DND-41 (cell line): ENCODE results near the gene MGST2.

ENCODE experiments used
- ATAC-seq: fragments of 200-7000 bp; cut with Tn5 transposase; 3 replicates; pipeline ENCODE4 v1.9.1; 2021; ENCODE audit warnings: low read depth; ENCODE audit not compliant: insufficient read depth
- DNase-seq: peaks from one replicate; pipeline ENCODE4 v3.0.0-alpha.2; 2020
- H2AFZ ChIP-seq: 2 replicates; pipeline ENCODE4 v1.6.0; 2012; ENCODE audit warnings: low read depth, low read length
- H3K27ac ChIP-seq: 2 replicates; pipeline ENCODE4 v1.5.1; 2012; ENCODE audit warnings: low read length, inconsistent platforms
- H3K27me3 ChIP-seq: fragments of 200-600 bp; sonication (generic); 2 replicates; pipeline ENCODE4 v1.6.0; 2012; ENCODE audit warnings: low read length, mild to moderate bottlenecking, inconsistent platforms; ENCODE audit not compliant: insufficient read depth, poor library complexity
- H3K36me3 ChIP-seq: 2 replicates; pipeline ENCODE4 v1.5.1; 2012; ENCODE audit warnings: low read length, inconsistent platforms; ENCODE audit not compliant: insufficient read depth
- H3K4me1 ChIP-seq: 2 replicates; pipeline ENCODE4 v1.5.1; 2012; ENCODE audit warnings: mild to moderate bottlenecking, low read length; ENCODE audit not compliant: insufficient read depth
- H3K4me2 ChIP-seq: 2 replicates; pipeline ENCODE4 v1.6.0; 2012; ENCODE audit warnings: mild to moderate bottlenecking, moderate library complexity, low read length, inconsistent platforms; ENCODE audit not compliant: insufficient read depth
- H3K4me3 ChIP-seq, 2 experiments: fragments of 200-600 bp in 1 of 2; shearing (Covaris generic) in 1 of 2; 2 replicates each; pipeline ENCODE4 v1.5.1; 2012 to 2016; ENCODE audit warnings: inconsistent platforms in 2 of 2, low read length in 2 of 2, mild to moderate bottlenecking in 2 of 2, low read depth in 1 of 2, moderate library complexity in 1 of 2
- H3K79me2 ChIP-seq: 2 replicates; pipeline ENCODE4 v1.6.0; 2012; ENCODE audit warnings: low read length, inconsistent platforms; ENCODE audit not compliant: insufficient read depth
- H3K9ac ChIP-seq: 2 replicates; pipeline ENCODE4 v1.6.0; 2012; ENCODE audit warnings: low read depth, mild to moderate bottlenecking, inconsistent platforms, low read length, moderate library complexity
- H3K9me3 ChIP-seq: 2 replicates; pipeline ENCODE4 v1.5.1; 2012; ENCODE audit warnings: low read length, moderate library complexity, mild to moderate bottlenecking, inconsistent platforms; ENCODE audit not compliant: insufficient read depth, severe bottlenecking
- H4K20me1 ChIP-seq: 2 replicates; pipeline ENCODE4 v1.6.0; 2012; ENCODE audit warnings: low read length; ENCODE audit not compliant: insufficient read depth
- CTCF ChIP-seq: IDR thresholded peaks from 2 replicates; pipeline ENCODE4 v1.5.1; 2012; ENCODE audit warnings: borderline replicate concordance, low read length, moderate library complexity, mild to moderate bottlenecking; ENCODE audit not compliant: poor library complexity, severe bottlenecking; ENCODE audit errors: extremely low read depth
- EZH2 ChIP-seq: IDR thresholded peaks from 3 replicates; pipeline ENCODE4 v1.6.1; 2012; ENCODE audit warnings: borderline replicate concordance, low read depth, mild to moderate bottlenecking, moderate library complexity, low read length, inconsistent platforms; ENCODE audit not compliant: severe bottlenecking

MGST2 gene

GRCh38 chr4:139682309-139682708 is 16.7 kb downstream of the MGST2 start:
- H3K27ac ChIP-seq = no peak overlapping the region
- no peak for ATAC-seq

GRCh38 chr4:139682741-139683151 is 17.1 kb downstream of the MGST2 start:
- Histone ChIP-seq H2AFZ (no peak overlapping the region), H3K27me3 (no peaks in the 10 kb centered on the region), H3K9me3 (no peaks in the 10 kb centered on the region), H3K4me1 (no peaks in the 10 kb centered on the region), H3K79me2 (no peaks in the 10 kb centered on the region), H3K9ac (no peak overlapping the region), H3K4me3 (no peak overlapping the region), H3K36me3 (peaks cover 42% of the 10 kb centered on the region; the same call in 1 of the 2 replicates), H3K4me2 (no peak overlapping the region), H4K20me1 (no peaks in the 10 kb centered on the region), H3K27ac (no peak overlapping the region)
- no peak for DNase-seq
- no peak for ATAC-seq
- TF ChIP-seq EZH2 (no peak), CTCF (no peak)

More at GRCh38 chr4:139682309-139682708, 16.7 kb downstream of the MGST2 start:
- H3K9me3 ChIP-seq = no peaks in the 10 kb centered on the region
- H4K20me1 ChIP-seq = no peaks in the 10 kb centered on the region
- H3K4me1 ChIP-seq = no peaks in the 10 kb centered on the region
- no peak overlapping the region for H3K4me3 ChIP-seq
- no peak for TF ChIP-seq EZH2
- TF ChIP-seq CTCF = no peak
- no peaks in the 10 kb centered on the region for H3K79me2 ChIP-seq
- H2AFZ ChIP-seq = no peak overlapping the region
- no peak overlapping the region for H3K9ac ChIP-seq
- no peaks in the 10 kb centered on the region for H3K27me3 ChIP-seq
- no peak overlapping the region for H3K4me2 ChIP-seq
- H3K36me3 ChIP-seq = peaks cover 39% of the 10 kb centered on the region; the same call in 1 of the 2 replicates
- DNase-seq = no peak

DNA sequence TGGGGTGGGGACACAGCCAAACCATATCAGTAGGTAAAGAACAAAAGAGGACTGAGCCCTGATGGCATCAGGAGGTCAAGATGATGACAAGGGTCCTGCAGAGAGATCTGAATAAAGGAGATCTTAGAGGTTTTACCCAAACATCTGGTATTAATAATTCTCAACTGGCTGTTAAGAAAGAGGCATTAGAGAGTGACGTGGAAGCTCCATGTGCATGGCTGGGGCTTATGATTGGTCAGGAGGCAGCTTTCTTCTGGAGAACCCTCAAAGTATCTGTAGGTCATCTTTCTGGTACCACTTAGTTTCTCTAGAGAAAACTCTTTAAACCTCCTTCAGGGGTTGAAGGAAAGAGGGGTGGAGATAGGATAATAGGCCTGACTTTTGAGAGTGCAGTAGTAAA is 18.7 kb downstream of the MGST2 start:
- Histone ChIP-seq H3K27me3 (no peaks in the 10 kb centered on the region), H3K9ac (no peak overlapping the region), H3K27ac (no peak overlapping the region), H3K9me3 (no peaks in the 10 kb centered on the region), H3K4me2 (no peak overlapping the region), H3K4me1 (no peaks in the 10 kb centered on the region), H4K20me1 (no peaks in the 10 kb centered on the region), H3K4me3 (no peak overlapping the region), H3K79me2 (no peaks in the 10 kb centered on the region), H2AFZ (no peak overlapping the region), H3K36me3 (peaks cover 31% of the 10 kb centered on the region; the same call in 1 of the 2 replicates)
- ATAC-seq (no peak), DNase-seq (no peak)
- no peak for TF ChIP-seq EZH2
- no peak for TF ChIP-seq CTCF

- peak; percentile 33; the same call in 1 of the 3 replicates for ATAC-seq
- peaks cover 27% of the 10 kb centered on the region; the same call in 1 of the 2 replicates for H3K36me3 ChIP-seq
- no peaks in the 10 kb centered on the region for H3K9me3 ChIP-seq
- H3K79me2 ChIP-seq = no peaks in the 10 kb centered on the region
- no peak for TF ChIP-seq CTCF
- TF ChIP-seq EZH2 = no peak
- no peaks in the 10 kb centered on the region for H3K27me3 ChIP-seq
- H3K4me2 ChIP-seq = no peak overlapping the region
- H3K9ac ChIP-seq = no peak overlapping the region
- DNase-seq = no peak
- H3K4me1 ChIP-seq = no peaks in the 10 kb centered on the region
- H4K20me1 ChIP-seq = no peaks in the 10 kb centered on the region
- H3K27ac ChIP-seq = no peak overlapping the region
- H3K4me3 ChIP-seq = no peak overlapping the region
- no peak overlapping the region for H2AFZ ChIP-seq
These were observed 19.6 kb downstream of the MGST2 start for GRCh38 chr4:139685180-139685579.
